SW 1271 (cell line): ENCODE data around the gene INO80B.

Source experiments
- DNase-seq, 2 experiments: peaks; one replicate each; lab custom pipeline; 2025; lab: John Stamatoyannopoulos, UW

The INO80B gene

GRCh38 chr2:74502147-74502719 is 47.3 kb downstream of the INO80B start:
- DNase-seq, result no peak

- peak; percentile 75 to 79 for DNase-seq
Observed at GRCh38 chr2:74502720-74503505, 48.0 kb downstream of the INO80B start.

GRCh38 chr2:74503506-74504475 is 48.9 kb downstream of the INO80B start:
- DNase-seq, result no peak

GRCh38 chr2:74504591-74504990 is 49.7 kb downstream of the INO80B start:
- DNase-seq, result no peak

GRCh38 chr2:74505448-74506246 is 50.8 kb downstream of the INO80B start:
- no peak for DNase-seq

GRCh38 chr2:74507145-74507925 is 52.4 kb downstream of the INO80B start, which contains the start of gene PCGF1:
Gene PCGF1 (minus strand): TSS chr2:74507695. CDS start chr2:74507668, 27 bp downstream.
- DNase-seq, result peak; percentile 91 to 95
